Measurements from ENCODE around the gene TMEM200C. TPM values are rescaled to one million over a fixed set of nuclear protein-coding genes. Genes with fewer than 3 reads are reported as not detected.

Gene TMEM200C
- total RNA-seq, 2 donors from 2014 or later = not detected

DNA sequence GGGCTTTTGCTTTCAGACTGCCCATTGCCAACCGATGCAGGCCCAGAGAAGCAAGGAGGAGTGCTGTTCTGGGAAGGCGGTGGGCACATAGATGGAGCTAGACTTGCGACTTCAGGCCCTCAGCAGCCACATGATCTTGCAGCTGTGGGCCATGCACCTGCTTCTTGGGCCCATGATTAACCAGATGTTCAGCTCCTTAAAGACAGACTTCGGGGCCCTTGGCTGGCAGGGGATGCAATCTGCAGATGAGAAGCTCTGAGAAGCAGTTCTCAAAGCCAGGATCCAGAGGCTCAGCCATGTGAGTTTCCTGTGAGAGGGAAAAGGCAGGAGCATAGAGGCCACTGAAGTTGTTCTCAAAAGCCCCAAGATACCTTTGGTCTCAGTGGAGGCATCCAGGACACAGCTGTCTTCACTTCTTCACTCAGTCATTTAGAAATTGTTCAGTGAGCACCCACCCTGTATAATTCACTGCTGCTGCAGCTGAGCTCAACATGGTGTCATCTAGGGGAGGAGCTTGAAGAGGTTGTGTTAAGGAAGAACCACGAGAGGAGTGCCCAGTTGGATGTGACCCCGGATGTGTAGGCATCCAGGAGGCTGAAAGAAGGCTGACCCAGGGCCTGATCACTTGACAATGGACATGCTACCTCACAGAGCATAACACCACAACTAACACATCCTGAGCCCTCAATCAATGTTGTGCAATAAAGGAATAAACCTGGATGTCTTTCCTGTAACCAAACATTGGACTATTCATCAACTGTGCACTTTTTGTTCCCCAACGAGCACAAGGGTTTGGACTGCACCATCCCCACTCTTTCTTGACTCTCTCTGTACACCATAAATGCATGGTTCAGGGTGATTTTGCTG lies 44.7 kb upstream of the TMEM200C start:
- H3K9me3 ChIP-seq = no peaks in the 10 kb centered on the region
- no peaks in the 10 kb centered on the region for H3K36me3 ChIP-seq
- TF ChIP-seq, protein P1, sequence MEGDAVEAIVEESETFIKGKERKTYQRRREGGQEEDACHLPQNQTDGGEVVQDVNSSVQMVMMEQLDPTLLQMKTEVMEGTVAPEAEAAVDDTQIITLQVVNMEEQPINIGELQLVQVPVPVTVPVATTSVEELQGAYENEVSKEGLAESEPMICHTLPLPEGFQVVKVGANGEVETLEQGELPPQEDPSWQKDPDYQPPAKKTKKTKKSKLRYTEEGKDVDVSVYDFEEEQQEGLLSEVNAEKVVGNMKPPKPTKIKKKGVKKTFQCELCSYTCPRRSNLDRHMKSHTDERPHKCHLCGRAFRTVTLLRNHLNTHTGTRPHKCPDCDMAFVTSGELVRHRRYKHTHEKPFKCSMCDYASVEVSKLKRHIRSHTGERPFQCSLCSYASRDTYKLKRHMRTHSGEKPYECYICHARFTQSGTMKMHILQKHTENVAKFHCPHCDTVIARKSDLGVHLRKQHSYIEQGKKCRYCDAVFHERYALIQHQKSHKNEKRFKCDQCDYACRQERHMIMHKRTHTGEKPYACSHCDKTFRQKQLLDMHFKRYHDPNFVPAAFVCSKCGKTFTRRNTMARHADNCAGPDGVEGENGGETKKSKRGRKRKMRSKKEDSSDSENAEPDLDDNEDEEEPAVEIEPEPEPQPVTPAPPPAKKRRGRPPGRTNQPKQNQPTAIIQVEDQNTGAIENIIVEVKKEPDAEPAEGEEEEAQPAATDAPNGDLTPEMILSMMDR (IDR thresholded peaks at IDR 0.05) = no peak
- ATAC-seq (ENCODE audit: insufficient number of reproducible peaks, low FRiP score, low read depth) = no peak
- DNase-seq (ENCODE audit: low spot score) = no peak
- no peak overlapping the region for H3K4me3 ChIP-seq
- H3K27ac ChIP-seq = no peak overlapping the region
- no peaks in the 10 kb centered on the region for H3K4me1 ChIP-seq (ENCODE audit: control insufficient read depth in 1 of 2, low read depth in 2 of 2)
- no peaks in the 10 kb centered on the region for H3K27me3 ChIP-seq (replicated peaks; ENCODE audit: insufficient read depth)

DNA sequence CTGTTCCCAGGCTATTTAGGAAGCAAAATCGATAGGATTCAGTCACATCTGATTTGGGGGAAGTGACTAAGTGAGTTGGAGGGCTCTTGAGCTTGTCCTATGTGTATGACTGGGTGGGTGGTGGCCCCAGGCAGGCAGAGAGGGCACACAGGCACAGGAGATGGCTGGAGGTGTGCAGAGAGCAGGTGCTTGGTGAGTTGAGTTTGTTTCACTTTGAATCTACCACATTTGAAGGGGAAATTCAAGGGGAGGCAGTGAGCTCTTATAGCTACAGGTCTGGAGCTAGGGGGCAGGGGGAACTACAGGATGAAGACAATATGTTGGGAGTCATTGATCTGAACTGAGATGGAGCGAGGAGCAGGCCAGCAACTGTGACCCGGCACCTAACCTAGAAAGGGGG lies 42.5 kb upstream of the TMEM200C start:
- no peak for ATAC-seq (ENCODE audit: insufficient number of reproducible peaks, low FRiP score, low read depth)

DNA sequence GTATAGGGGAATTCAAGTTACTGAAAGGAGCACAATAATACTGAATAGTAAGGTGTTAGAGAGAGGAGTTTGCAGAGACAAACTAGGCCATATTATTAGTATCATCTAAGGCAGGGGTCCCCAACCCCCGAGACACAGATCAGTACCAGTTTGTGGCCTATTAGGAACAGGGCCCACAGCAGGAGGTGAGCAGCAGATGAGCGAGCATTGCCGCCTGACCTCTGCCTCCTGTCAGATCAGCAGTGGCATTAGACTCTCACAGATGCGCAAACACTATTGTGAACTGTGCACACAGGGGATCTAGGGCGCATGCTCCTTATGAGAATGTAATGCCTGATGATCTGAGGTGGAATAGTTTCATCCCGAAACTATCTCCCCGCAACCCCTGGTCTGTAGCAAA lies 41.8 kb upstream of the TMEM200C start:
- no peaks in the 10 kb centered on the region for H3K4me1 ChIP-seq (ENCODE audit: control insufficient read depth in 1 of 2, low read depth in 2 of 2)
- H3K9me3 ChIP-seq = no peaks in the 10 kb centered on the region
- TF ChIP-seq, protein P1 (IDR thresholded peaks at IDR 0.05) = no peak
- no peak overlapping the region for H3K27ac ChIP-seq
- no peak for DNase-seq (ENCODE audit: low spot score)
- no peaks in the 10 kb centered on the region for H3K27me3 ChIP-seq (replicated peaks; ENCODE audit: insufficient read depth)
- H3K4me3 ChIP-seq = no peak overlapping the region
- ATAC-seq (ENCODE audit: insufficient number of reproducible peaks, low FRiP score, low read depth) = no peak
- H3K36me3 ChIP-seq = no peaks in the 10 kb centered on the region

More for the DNA sequence above, 42.5 kb upstream of the TMEM200C start:
- Histone ChIP-seq H3K4me1 (ENCODE audit: control insufficient read depth in 1 of 2, low read depth in 2 of 2) (no peaks in the 10 kb centered on the region), H3K27ac (no peak overlapping the region), H3K27me3 (replicated peaks; ENCODE audit: insufficient read depth) (no peaks in the 10 kb centered on the region), H3K9me3 (no peaks in the 10 kb centered on the region), H3K4me3 (no peak overlapping the region), H3K36me3 (no peaks in the 10 kb centered on the region)
- DNase-seq (ENCODE audit: low spot score) = no peak
- TF ChIP-seq, protein P1 (IDR thresholded peaks at IDR 0.05) = no peak

DNA sequence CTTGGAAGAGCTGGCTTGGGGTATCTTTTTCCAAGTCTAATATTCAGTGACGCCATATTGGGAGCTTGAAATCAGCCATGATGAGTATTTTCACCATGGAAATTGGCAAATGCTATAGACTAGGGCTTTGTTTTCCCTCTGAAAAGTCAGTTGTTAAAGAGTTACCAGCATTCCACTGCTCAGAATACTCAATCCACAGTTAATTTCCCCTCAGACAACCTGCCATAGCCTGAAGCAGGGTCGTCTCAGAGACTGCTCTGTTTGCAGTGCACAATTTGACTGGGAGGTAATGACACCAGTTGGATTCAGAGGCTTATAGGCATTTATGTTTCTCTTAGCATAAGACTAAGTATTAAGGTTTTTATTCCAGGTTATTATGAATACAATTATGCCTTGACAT lies 35.5 kb upstream of the TMEM200C start:
- TF ChIP-seq, protein P1 (IDR thresholded peaks at IDR 0.05) = no peak
- no peaks in the 10 kb centered on the region for H3K4me1 ChIP-seq (ENCODE audit: control insufficient read depth in 1 of 2, low read depth in 2 of 2)
- no peak overlapping the region for H3K4me3 ChIP-seq
- DNase-seq (ENCODE audit: low spot score) = no peak
- H3K9me3 ChIP-seq = no peaks in the 10 kb centered on the region
- no peak for ATAC-seq (ENCODE audit: insufficient number of reproducible peaks, low FRiP score, low read depth)
- H3K27me3 ChIP-seq (replicated peaks; ENCODE audit: insufficient read depth) = no peaks in the 10 kb centered on the region
- H3K36me3 ChIP-seq = no peaks in the 10 kb centered on the region
- H3K27ac ChIP-seq = no peak overlapping the region

DNA sequence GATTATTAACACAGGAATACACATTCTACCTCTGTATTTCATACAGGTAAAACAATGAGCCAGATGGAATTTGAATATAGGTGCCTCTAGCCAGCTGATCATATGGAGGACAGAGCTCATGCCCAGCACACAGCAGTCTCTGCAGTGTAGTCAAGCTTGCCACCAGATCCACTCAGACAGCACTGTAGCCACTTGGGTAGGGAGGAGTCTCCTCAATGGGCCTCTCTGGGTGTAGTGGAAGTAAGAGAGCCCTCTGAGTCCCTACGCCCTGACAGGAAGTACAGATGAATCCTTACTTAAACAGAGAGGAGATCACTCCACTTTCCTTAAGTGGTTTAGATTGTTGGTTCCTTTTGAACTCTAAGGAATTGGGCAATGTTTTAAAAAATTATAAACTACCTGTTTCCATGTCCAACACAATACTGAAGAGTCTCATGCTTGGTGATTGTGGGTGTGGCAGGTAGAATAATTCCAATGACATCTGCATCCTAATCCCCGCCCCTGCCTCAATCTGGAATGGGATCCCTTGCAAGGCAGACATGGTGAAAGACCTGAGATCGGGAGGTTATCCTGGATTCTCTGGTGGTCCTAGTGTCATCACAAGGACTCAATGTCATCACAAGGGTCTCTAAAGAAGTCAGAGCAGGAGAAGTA lies 23.0 kb upstream of the TMEM200C start:
- Histone ChIP-seq H3K9me3 (no peaks in the 10 kb centered on the region), H3K4me3 (no peak overlapping the region), H3K36me3 (no peaks in the 10 kb centered on the region), H3K27me3 (replicated peaks; ENCODE audit: insufficient read depth) (no peaks in the 10 kb centered on the region), H3K27ac (no peak overlapping the region), H3K4me1 (ENCODE audit: control insufficient read depth in 1 of 2, low read depth in 2 of 2) (no peaks in the 10 kb centered on the region)
- TF ChIP-seq, protein P1 (IDR thresholded peaks at IDR 0.05) = no peak
- no peak for ATAC-seq (ENCODE audit: insufficient number of reproducible peaks, low FRiP score, low read depth)
- no peak for DNase-seq (ENCODE audit: low spot score)

Data from thoracic aorta (tissue), 2 donors.